Common myeloid progenitor, CD34-positive (primary cell): ENCODE results near the gene KCNMB1.

Source experiments
- CTCF ChIA-PET: fragments of 350-600 bp; sonication (Branson Sonifier 250); formaldehyde crosslinking; loops from one replicate; lab custom pipeline; 2021; ENCODE audit warnings: antibody characterized with exemption; lab: Charles Lee
- POLR2A ChIA-PET: fragments of 350-600 bp; sonication (Branson Sonifier 250); formaldehyde crosslinking; loops from one replicate; lab custom pipeline; 2021; ENCODE audit warnings: antibody characterized with exemption; lab: Charles Lee
- DNase-seq, 3 donors: peaks; one replicate each; pipeline versions ENCODE4 v3.0.0 to v3.0.0-alpha.2; 2013
- H3K27ac ChIP-seq, 2 experiments: 1 replicate in 1 of 2; 2 replicates in 1 of 2; pipeline ENCODE4 v1.7.0; 2013; ENCODE audit warnings: inconsistent platforms in 2 of 2, low read length in 2 of 2, mild to moderate bottlenecking in 2 of 2, low read depth in 1 of 2, moderate library complexity in 1 of 2; ENCODE audit not compliant: severe bottlenecking in 2 of 2, insufficient read depth in 1 of 2, poor library complexity in 1 of 2
- H3K27me3 ChIP-seq, 5 experiments: replicated peaks in 2 of 5; 1 replicate in 3 of 5; 2 replicates in 2 of 5; pipeline versions ENCODE4 v1.6.1 to v1.7.0; 2013; ENCODE audit warnings: low read length in 4 of 5, mild to moderate bottlenecking in 2 of 5, moderate library complexity in 2 of 5, inconsistent platforms in 1 of 5; ENCODE audit not compliant: insufficient read depth in 5 of 5, control insufficient read depth in 4 of 5
- H3K36me3 ChIP-seq, 4 experiments: 1 replicate in 2 of 4; 2 replicates in 2 of 4; pipeline versions ENCODE4 v1.6.1 to v1.7.0; 2013; ENCODE audit warnings: low read length in 3 of 4, control low read depth in 1 of 4, mild to moderate bottlenecking in 1 of 4; ENCODE audit not compliant: control insufficient read depth in 4 of 4, insufficient read depth in 4 of 4
- H3K4me1 ChIP-seq, 4 experiments: 1 replicate in 3 of 4; 2 replicates in 1 of 4; pipeline versions ENCODE4 v1.6.1 to v1.7.1; 2013; ENCODE audit warnings: low read length in 3 of 4, mild to moderate bottlenecking in 3 of 4, control low read depth in 1 of 4, inconsistent platforms in 1 of 4, moderate library complexity in 1 of 4; ENCODE audit not compliant: control insufficient read depth in 4 of 4, insufficient read depth in 4 of 4; ENCODE audit errors: control extremely low read depth in 1 of 4
- H3K4me3 ChIP-seq, 7 experiments: 1 replicate in 4 of 7; 2 replicates in 3 of 7; pipeline versions ENCODE4 v1.5.1 to v1.7.0; 2013; ENCODE audit warnings: mild to moderate bottlenecking in 7 of 7, low read length in 6 of 7, moderate library complexity in 6 of 7, inconsistent platforms in 2 of 7, low read depth in 2 of 7, control low read depth in 1 of 7; ENCODE audit not compliant: insufficient read depth in 4 of 7, control insufficient read depth in 1 of 7; ENCODE audit errors: extremely low read depth in 1 of 7
- H3K9me3 ChIP-seq, 5 experiments: 1 replicate in 4 of 5; 2 replicates in 1 of 5; pipeline versions ENCODE4 v1.6.1 to v1.7.1; 2013; ENCODE audit warnings: low read length in 4 of 5, mild to moderate bottlenecking in 2 of 5, inconsistent platforms in 1 of 5, low read depth in 1 of 5, moderate library complexity in 1 of 5; ENCODE audit not compliant: control insufficient read depth in 4 of 5, insufficient read depth in 2 of 5; ENCODE audit errors: control extremely low read depth in 1 of 5
- WGBS: methylation state at CpG from one replicate; pipeline ENCODE4 v1.1.5; 2013; ENCODE audit not compliant: insufficient coverage; 5-methylcytosine and 5-hydroxymethylcytosine counted together

The KCNMB1 gene

GRCh38 chr5:170362656-170363055 is 26.5 kb downstream of the KCNMB1 start:
- H3K4me3 ChIP-seq = no peak overlapping the region
- no peak overlapping the region for H3K27ac ChIP-seq
- 87% methylated on average over 5 of the region's 6 CpGs for WGBS
- H3K4me1 ChIP-seq = peaks cover 13 to 76% (median 54%) of the 10 kb centered on the region in 4 experiments
- H3K9me3 ChIP-seq = no peaks in the 10 kb centered on the region
- no peaks in the 10 kb centered on the region for H3K27me3 ChIP-seq
- POLR2A ChIA-PET = interaction anchor here (0.7 kb wide), 1 partner anchor 45 kb away, joined by 4 read pairs; no protein-coding TSS in a partner anchor
- no peaks in the 10 kb centered on the region for H3K36me3 ChIP-seq
- DNase-seq = no peak
- CTCF ChIA-PET = interaction anchor here (0.5 to 1.6 kb wide), 4 partner anchors 9 to 84 kb away, joined by 3 to 4 read pairs (median 4); partner anchors contain the start of gene KCNMB1

- Histone ChIP-seq H3K4me3 (no peak overlapping the region), H3K9me3 (no peaks in the 10 kb centered on the region), H3K4me1 (peaks cover 17 to 81% (median 59%) of the 10 kb centered on the region in 4 experiments), H3K36me3 (no peaks in the 10 kb centered on the region), H3K27me3 (no peaks in the 10 kb centered on the region), H3K27ac (no peak overlapping the region)
- DNase-seq = no peak
- ChIA-PET CTCF (interaction anchor here (0.5 to 1.7 kb wide), 11 partner anchors 10 to 136 kb away, joined by 3 to 6 read pairs (median 3); partner anchors contain the start of gene KCNMB1), POLR2A (interaction anchor here (0.7 kb wide), 1 partner anchor 46 kb away, joined by 4 read pairs; no protein-coding TSS in a partner anchor)
- 92% methylated on average over 6 of the region's 7 CpGs for WGBS
Measured at GRCh38 chr5:170362102-170362501, 27.1 kb downstream of the KCNMB1 start.

- no peak overlapping the region for H3K27ac ChIP-seq
- no peak overlapping the region for H3K4me3 ChIP-seq
- CTCF ChIA-PET = interaction anchor here (0.9 to 1.7 kb wide), 12 partner anchors 9 to 136 kb away, joined by 3 to 6 read pairs (median 4); no protein-coding TSS in a partner anchor
- no peaks in the 10 kb centered on the region for H3K27me3 ChIP-seq
- H3K4me1 ChIP-seq = peaks cover 17 to 86% (median 60%) of the 10 kb centered on the region in 4 experiments
- no peaks in the 10 kb centered on the region for H3K36me3 ChIP-seq
- no peaks in the 10 kb centered on the region for H3K9me3 ChIP-seq
- 90% methylated on average over 3 of the region's 5 CpGs for WGBS
- no peak for DNase-seq
- POLR2A ChIA-PET = no interaction called here
Measured at GRCh38 chr5:170361616-170362015, 27.6 kb downstream of the KCNMB1 start.

GRCh38 chr5:170361116-170361515 is 28.1 kb downstream of the KCNMB1 start:
- Histone ChIP-seq H3K27me3 (no peaks in the 10 kb centered on the region), H3K27ac (no peak overlapping the region), H3K9me3 (no peaks in the 10 kb centered on the region), H3K36me3 (no peaks in the 10 kb centered on the region), H3K4me3 (no peak overlapping the region), H3K4me1 (peaks cover 17 to 91% (median 60%) of the 10 kb centered on the region in 4 experiments)
- ChIA-PET CTCF (interaction anchor here (0.8 to 1.7 kb wide), 11 partner anchors 9 to 135 kb away, joined by 3 to 6 read pairs (median 3); no protein-coding TSS in a partner anchor), POLR2A (no interaction called here)
- 56% methylated on average over 4 of the region's 5 CpGs for WGBS
- no peak for DNase-seq

- peak; percentile 39 to 80 (median 76) for DNase-seq
- H3K27ac ChIP-seq = no peak overlapping the region
- ChIA-PET CTCF (interaction anchor here (0.7 to 1.7 kb wide), 8 partner anchors 9 to 135 kb away, joined by 3 to 6 read pairs (median 3); no protein-coding TSS in a partner anchor), POLR2A (interaction anchor here (0.6 kb wide), 1 partner anchor 266 kb away, joined by 3 read pairs; no protein-coding TSS in a partner anchor)
- no peaks in the 10 kb centered on the region for H3K9me3 ChIP-seq
- H3K36me3 ChIP-seq = no peaks in the 10 kb centered on the region
- 18% methylated on average over 6 of the region's 8 CpGs for WGBS
- peaks cover 17 to 95% (median 60%) of the 10 kb centered on the region in 4 experiments for H3K4me1 ChIP-seq
- no peak overlapping the region for H3K4me3 ChIP-seq
- no peaks in the 10 kb centered on the region for H3K27me3 ChIP-seq
Measured at GRCh38 chr5:170360709-170361108, 28.5 kb downstream of the KCNMB1 start.

GRCh38 chr5:170357955-170358444 is 31.2 kb downstream of the KCNMB1 start:
- Histone ChIP-seq H3K27ac (peak overlapping the region in 1 of 2 experiments; percentile 64), H3K4me3 (peak overlapping the region in 1 of 7 experiments; percentile 29), H3K4me1 (peaks cover 10 to 100% (median 71%) of the 10 kb centered on the region in 4 experiments), H3K36me3 (no peaks in the 10 kb centered on the region), H3K27me3 (no peaks in the 10 kb centered on the region), H3K9me3 (no peaks in the 10 kb centered on the region)
- DNase-seq = peak; percentile 63 to 91 (median 86)
- 0% methylated on average over 4 of the region's 8 CpGs for WGBS
- ChIA-PET POLR2A (interaction anchor here (0.6 to 0.8 kb wide), 2 partner anchors 23 to 24 kb away, joined by 3 read pairs; no protein-coding TSS in a partner anchor), CTCF (interaction anchor here (0.7 to 2.1 kb wide), 11 partner anchors 8 to 111 kb away, joined by 3 to 8 read pairs (median 3); no protein-coding TSS in a partner anchor)
